ENCODE measurements around the gene KRTAP9-4.

GRCh38 chr17:41264599-41264998 is 15.1 kb downstream of the KRTAP9-4 start:
- TF ChIP-seq CTCF (IDR thresholded peaks at IDR 0.05 in 4 of 5, conservative IDR thresholded peaks at IDR 0.05 in 1 of 5): no peak
- no peak for TF ChIP-seq POLR2A (IDR thresholded peaks at IDR 0.05)
